NCI-H1436 treated with DMSO at 0.1 percent for 48 hours (cell line): ENCODE data around the gene PDE4D.
"Not testable (repeated sequence)": the region's sequence is repeated elsewhere in the genome, so short reads cannot be mapped to it uniquely, and the experiment has no call there.

ENCODE experiments used
- DNase-seq: peaks from one replicate; lab custom pipeline; 2025; lab: John Stamatoyannopoulos, UW

Gene PDE4D

DNA sequence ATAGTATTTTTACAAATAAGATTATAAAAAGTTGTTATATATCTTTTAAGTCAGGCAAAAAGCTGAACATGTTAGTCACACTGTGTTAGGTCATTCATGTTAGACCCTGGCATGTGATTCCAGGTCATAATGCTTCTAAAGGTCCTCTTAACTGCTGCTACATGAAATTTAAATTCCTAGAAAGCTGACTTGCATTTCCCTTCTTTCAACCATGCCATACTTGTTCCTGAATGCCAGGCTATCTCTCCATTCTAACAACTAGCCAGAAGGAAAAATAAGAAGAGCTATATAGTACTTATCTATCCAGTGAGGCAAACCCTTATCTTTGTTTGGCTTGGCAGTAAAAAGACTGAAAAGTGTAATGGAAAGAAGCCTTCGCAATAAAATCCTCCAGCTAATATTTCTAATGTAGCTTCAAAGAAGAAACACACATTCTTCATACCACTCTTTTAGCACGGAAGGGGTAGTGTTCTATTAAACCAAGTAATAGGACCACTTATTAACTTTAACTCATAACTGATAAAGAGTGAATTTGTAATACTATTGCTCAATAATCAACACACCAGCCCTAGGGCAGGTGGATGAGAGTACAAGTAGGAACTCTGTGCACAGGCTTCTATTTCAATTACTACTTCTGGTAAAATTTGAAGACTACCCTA is 310.2 kb downstream of the PDE4D start:
- DNase-seq, result no peak

DNA sequence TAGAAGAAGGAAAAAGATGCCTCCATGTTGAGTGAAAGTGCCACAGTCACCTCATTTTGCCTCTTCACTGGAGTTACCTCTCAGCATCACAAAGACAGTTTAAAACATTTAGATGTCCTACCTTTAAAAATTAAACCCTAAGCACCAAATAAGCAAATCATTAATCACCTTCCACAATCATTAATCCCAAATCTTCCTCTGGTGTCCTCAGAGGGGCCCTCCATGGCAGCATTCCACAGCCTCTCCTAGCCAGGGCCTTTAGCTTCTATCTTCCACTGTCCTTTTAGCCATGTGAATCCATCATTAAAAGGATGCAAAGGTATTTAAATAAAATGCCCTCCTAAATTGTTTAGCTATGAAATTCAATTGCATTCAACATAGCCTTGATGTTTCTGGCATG is 310.8 kb downstream of the PDE4D start:
- no peak for DNase-seq

DNA sequence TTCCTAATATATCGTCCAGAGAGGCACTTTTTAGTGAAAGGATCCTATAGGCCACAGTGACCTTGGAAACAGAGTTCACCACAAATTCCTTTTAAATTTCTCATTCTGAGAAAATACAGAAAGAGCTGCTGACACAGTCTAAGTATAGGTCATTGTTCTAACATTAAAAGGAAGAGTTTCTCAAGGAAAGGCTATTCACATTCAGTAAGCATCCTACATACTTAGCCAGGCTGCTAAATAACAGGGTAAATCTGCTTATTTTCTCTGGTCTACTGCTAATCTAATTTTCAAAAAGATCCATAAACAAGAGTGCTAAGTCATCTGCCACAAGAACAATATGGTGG is 313.7 kb downstream of the PDE4D start:
- no peak for DNase-seq

DNA sequence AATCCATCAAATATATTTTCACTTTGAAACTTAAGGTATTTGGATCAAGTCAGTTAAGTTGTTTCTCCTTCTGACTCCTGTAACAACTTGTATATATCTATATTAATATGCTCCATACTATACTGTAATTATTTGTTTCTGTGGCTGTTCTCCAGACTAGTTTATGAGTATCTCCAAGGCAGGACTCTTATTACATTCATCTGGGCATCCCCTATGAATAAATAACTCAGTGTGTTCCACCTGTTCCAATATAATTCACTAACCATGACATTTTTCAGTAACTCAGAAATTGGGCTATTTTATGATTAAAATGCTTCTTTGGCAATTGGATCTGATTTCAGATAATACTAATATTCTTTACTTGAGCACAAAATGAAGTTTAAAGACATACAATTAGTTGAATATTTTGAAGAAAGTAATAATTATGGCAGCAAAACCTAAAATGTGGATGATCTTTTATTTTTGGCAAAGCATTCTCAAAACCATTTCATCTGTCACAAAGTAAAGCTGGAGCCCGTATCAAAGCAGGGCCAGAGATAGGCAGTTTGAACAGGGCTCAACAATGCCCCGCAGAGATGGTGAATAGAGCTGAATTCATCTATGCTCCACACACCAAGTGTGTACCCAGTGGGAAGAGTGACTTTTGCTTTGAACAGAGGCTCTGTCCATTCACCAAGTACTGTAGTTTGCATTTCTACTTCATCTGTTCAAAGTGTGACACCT is 314.3 kb downstream of the PDE4D start:
- DNase-seq, result no peak

DNA sequence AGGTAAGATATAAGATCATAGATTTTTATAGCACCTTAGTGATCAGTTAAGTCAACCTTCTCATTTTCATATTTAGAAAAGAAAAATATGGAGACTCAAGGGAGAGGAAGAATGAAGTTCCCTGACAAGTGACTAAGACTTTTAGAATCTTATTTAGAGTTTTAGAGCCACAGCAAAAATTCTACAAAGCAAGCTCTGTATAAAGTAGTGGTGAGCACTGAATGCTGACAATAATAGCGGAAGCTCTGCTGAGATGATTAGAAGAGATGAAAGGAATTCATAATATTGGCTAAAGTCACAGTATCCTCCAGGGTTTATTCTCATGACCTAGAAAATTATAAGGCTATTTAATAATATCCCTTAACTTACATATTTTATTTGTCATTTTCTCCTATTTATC is 316.0 kb downstream of the PDE4D start:
- no peak for DNase-seq

DNA sequence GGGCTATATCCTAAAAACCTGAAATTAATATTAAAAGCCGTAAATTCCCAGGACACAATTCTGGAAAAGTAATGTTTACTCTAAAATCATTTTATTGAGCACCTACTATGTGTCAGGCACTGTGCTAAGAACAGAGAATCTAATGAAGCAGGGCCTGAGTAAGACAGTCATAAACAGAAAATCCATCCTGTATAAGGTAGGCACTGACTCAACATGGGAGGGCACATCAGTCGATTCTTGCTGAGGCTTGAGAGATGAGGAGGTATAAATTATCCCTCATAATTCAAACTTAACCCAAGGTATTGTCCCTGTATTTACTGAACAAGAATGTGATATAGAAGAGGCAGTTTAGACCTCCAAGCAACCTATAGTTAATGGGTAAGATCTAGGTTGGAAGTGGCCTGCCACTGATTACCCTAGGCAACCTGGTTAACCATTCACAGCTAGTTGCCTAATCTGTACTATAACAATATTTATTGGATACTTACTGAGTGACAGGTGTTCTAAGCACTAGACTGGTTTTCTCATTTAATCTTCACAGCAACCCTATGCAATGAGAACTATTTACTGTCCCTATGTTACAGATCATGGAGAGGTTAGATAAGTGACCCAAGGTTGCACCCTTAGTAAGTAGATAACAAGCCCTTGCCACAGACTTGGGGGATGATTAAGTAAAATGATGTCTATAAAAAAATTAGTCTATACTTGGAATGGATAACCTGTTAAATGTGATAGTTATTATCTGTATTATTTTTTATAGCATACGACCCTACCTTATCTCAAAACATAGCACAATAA is 317.7 kb downstream of the PDE4D start:
- DNase-seq, result no peak

DNA sequence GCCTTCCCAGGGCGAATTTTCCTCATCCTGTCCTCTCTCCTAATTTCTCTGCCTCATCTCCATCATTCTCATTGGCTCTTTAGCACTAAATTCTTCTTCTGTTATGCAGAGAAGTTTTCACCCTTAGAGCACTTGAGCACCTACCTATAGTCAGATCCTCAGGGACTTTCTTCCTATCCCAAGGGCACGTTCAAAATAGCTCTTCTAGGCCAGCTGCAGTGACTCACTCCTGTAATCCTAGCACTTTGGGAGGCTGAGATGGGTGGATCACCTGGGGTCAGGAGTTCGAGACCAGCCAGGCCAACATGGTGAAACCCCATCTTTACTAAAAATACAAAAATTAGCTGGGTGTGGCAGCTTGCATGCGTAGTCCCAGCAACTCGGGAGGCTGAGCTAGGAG is 320.0 kb downstream of the PDE4D start:
- DNase-seq, result not testable (repeated sequence)

DNA sequence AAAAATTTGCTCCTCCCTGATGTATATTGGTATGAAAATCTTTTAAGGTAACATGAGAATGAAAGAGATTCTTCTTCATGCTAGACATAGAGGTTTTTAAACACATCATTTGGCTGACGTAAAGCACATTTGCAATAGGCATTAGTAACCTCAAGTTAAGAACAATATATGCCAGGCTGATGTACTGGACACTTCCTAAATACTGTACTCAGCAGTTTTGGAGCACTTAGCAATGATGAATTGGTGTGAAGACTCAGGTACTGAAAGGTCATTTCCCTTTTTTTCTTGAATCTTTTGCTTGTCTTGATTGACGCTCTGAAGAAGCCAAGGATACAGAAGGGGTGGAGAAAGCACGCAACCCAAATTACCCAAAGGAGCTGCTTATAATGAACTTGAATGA is 322.5 kb downstream of the PDE4D start:
- no peak for DNase-seq

DNA sequence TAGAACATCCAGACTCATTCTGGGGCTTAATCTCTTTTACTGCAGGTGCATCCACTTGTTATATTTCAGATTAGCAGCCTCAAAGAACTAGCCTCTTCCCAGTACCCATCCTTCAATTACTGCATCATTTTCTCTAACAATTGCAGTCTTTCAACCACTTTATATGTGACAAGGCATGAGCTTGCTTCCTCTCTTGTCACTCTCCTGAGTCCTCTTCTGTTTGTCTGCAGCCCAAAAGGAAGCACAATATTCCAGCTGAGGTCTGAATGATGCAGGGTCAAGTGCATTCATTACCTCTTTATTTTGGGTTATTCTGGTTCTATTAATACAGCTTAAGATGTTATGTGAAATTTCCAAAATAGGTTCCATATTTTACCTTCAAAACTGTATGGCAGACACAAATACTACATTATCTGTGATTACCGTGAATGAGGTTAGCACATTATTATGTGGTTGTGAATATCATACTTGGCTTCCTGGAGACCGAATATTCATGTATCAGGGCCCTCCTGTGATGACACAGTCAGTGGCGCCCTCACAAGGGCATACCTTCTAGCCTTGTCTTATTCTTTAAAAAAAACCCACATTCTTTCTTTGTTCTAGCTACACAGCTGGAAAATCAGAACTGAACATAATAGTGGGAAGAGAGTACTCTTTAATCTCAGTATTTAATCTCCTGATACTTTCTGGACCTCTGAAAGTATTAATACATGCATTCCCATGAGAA is 323.8 kb downstream of the PDE4D start:
- DNase-seq, result no peak

DNA sequence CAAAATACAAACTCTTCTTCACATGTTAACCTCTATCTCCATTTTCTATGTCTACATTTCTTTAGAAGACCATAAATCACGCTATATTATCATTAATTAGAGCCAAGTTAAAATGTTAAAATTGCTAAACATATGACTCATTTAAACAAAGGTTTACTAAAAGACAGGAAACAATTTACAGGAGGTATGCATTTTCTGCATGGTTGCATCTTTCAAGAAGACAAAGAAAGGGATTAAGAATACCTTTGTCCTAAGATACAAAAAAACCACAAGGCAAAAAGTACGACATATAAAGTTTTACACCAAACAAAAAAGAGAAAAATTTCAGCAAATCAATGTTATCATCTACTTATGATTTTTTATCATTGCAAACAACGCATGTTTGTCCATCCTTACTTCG is 324.4 kb downstream of the PDE4D start:
- DNase-seq, result no peak

DNA sequence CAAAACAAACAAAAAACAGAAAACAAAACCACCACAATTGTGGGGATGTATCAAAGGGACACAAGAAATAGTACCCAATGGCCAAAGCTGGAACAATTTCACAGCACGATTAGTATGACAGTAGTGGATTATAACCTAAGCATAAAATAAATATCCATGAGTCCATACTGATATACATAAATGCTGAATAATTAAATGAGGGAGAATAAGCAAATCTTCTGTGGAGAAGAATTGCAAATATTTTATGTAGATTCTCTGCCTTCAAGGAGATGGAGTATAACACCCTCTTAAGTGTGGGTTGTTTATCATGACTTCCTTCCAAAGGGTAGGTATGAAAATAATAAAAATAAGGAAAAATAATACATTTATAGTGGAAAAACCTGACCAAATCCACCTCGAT is 325.4 kb downstream of the PDE4D start:
- no peak for DNase-seq

DNA sequence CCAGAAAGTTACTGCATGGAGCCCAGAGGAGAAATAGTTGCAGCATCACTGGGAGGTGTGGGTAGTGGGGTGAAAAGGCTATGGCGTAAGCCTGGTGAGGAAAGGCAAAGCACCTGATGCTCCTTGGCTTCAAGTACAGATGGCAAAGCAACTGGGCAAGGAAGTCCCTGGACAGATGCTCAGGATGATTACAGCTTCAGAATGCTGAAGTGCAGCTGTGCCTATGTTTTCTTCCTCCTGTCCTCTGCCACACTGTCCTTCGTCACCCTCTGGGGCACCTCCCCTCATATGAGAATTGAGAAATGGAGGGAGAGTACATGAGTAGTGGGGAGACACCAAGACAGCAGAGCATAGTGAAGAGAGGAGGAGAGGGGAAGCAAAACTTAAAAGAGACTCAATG is 328.0 kb downstream of the PDE4D start:
- DNase-seq, result no peak

DNA sequence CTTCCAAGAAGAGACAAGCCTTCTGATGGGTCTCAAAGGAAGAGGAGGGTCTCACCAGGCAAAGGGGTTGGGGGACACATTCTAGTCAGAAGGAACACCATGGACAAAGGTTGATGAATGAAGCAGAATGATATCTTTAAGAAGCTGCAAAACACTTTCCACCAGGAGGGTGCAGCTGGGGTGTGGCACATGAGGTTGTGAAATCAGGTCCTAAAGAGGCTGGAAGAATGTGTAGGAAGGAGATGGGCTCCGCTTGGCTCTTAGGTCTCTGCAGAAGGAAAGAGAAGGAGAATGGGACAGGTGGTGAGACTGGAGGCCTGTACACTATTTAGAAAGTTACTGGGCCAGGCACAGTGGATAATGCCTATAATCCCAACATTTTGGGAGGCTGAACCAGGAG is 328.6 kb downstream of the PDE4D start:
- no peak for DNase-seq

DNA sequence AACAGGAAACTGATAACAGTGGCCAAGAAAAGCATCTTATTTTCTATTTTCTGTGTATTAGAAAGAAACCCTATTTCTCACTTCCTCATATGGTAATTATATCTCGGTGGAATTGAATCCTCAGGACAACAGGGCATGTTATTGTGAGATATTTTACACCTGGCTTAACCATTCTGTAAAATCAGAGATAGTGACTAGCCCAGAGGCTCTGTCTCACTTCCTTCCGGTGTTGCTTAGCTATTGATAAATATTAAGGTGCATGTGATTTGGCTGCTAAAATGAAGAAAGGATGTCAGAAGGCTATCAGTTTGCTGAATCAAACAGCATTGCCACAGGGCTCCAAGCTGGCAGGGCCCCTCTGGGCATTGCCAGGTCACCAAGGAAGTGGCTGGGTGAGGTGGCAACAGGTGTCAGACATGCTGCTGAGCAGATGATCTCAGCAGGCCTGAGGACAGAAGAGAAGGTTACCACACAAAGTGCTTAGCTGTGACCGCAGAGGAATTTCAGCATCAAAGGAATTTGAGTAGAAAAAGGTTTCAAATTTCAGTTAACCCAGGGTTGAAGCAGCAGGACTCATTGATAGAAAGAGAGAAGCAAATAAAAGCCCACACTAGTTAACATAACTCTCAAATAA is 330.7 kb downstream of the PDE4D start:
- DNase-seq, result no peak

DNA sequence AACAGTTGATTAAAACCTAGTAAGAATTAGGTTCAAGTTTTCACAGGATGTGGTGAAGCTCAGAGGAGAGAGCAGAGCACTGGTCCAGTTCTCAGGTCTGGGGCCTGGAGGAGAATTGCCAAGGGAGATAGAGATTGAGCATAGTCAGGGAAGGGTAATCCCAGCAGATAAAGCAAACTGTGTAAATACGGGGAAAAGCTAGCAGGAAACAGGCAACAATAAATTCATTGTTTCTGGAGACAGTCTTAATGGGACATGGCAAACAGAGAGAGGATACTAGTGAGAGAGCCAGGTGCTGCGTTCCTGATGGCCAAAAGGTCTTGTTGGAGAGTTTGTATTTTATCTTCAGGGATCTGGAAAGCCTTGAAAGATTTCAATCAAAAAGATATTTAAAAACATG is 333.0 kb downstream of the PDE4D start:
- no peak for DNase-seq

DNA sequence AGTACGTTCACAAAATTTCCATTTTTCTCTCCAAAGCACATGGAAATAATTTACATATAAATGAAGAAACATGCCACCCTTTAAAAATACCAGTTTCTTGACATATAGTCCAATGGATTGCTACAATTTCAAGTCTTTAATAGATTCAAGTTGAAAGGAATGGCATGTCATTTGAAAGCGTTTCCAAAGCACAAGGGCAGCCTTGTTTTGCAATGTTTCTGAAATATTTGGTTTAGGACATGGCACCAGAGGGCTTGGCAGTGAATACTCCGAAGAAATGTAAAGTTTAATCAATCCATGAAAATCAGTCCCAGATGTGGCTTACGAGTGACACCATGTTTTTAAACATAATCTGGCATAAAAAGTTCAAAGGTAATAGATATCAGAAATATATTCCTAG is 333.7 kb downstream of the PDE4D start:
- no peak for DNase-seq

DNA sequence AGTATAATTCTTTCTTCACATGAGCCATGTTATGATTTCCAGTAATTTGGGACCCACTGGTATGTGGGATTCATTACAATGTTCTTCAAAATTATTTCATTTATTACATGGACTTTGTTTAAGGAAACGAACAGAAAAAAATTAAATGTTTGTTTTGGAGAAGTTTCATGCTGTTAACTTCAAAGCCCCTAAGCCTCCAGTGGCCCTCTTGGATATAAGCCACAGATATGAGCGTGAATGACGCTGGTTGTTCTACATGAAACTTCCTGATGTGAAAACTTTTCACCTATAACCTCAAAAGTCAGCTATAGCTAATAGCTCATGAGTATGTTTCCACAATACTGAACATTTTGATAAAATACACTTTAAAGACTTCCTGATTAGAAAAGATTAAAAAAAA is 334.2 kb downstream of the PDE4D start:
- DNase-seq, result no peak

DNA sequence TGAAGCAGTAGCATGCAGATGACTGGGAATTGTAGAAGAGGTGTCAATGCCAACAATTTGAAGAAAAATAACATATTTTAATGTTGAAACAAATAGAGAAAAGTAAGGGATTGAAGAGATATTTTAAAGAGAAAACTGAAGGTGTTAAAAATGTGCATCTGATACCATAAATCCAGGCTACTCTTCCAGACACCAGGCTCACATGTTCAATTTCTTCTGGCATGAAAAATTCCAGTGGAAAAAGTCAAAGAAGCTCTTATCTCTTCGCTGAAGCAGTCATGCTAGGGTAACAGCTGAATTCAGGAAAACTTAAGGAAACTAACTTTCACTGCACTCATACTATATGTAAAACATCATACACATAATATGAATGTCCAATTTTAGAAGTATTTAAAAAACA is 335.0 kb downstream of the PDE4D start:
- DNase-seq, result no peak

DNA sequence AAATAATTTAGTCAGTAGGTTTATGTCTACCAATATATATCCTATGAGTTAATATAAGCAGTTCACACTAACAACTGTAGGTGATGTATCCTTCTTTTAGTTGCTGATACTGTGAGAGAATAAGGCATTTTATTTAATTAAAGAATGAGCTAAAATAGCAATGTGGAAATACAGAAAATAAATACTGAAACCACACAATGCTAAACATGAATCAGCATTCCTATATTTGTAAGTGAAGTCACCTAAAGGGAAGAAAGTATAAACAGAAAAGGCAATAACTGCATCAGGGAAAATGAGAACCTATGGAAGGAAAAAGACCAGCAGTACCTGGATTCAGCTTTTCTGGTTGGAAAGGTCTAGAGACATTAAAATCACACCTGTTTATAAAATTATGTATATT is 336.0 kb downstream of the PDE4D start:
- no peak for DNase-seq

DNA sequence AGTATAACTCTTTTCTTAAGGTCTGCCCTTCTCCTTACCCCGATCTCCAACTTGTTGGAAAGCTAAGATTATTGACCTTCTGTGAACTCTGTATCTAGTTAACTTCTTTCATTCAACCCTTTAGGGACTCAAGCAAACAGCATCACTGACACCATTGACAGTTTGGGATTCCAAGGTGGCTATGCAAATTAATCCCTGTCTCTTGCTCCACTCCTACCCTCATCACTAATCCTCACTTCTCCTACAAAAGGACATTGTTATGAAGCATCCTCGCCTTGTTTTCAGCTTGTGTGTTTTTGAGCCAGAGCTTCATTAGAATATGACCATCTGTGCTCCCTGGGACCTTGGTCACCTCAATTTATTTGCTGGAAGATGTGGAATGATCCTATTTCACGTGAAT is 337.9 kb downstream of the PDE4D start:
- no peak for DNase-seq

DNA sequence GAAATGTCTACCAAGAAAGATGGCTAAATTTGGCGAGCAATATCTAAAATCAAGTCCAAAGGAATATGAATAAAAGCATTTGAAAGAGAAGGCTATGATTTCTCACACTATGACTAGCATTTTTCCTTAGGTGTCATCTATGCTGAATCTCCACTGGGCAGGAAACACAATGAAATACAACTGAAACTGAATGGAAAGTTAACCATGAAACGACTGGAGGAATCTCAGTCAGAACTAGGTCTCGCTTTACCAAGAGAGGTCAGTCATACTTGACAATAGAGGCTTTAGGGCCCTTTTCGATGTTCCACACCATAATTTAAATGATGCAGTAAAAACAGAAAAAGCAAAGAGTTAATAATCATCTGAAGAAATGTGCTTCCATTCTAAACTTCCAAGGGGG is 339.0 kb downstream of the PDE4D start:
- no peak for DNase-seq

DNA sequence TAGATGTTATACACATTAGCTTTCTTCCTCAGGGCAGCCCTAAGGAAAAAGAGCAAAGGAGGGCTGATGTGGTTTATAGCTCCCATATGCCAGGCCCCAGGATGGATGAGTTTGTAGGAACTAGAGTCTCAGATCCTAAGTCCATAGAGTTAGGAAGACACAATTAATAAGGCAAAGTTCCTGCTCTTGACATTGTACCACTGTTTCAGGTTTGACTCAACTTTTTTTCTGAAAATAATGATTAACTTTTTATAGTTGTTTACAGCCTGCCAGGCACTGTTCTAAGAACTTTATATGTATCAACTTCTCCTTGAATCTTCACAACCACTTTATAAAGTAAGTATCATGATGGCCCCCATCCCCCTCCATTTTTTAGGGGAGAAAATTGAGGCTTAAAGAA is 339.5 kb downstream of the PDE4D start:
- DNase-seq, result no peak
